ENCODE results near the gene MRPS24.

MRPS24 gene

DNA sequence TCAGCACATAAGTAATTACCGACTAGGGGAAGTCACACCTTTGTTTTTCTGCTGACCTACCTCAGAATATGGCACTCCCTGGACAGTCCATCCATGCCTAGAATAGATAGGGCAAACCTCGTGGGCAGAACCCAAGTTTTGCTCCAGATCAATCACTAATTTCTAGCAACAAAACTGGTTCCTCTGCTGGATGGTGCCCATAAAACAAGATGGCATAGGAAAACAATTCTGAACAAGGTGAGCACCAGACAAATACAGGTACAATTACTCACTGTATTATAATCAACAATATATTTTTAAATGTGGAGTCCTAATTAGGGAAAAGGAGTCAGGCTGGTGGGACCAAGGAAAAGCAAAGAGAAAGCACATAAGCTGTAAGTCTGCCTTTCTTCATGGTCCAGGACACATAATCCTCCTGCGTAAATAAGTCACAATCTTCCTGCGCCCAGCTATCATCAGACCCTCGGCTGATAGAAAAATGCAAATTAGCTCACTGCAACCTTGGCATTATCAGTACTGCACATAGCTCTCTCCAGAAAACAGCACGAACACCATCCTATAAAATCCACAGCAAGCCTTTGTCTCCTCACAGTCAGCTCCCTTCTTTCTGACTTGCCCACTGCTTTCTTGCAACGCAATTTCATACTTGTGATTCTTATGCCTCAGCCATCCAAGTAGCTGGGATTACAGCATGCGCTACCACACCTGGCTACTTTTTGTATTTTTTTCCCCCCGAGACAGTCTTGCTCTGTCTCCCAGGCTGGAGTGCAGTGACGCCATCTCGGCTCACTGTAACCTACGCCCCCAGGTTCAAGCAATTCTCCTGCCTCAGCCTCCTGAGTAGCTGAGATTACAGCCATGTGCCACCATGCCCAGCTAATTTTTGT lies 22.0 kb upstream of the MRPS24 start:
- no peak for DNase-seq

DNA sequence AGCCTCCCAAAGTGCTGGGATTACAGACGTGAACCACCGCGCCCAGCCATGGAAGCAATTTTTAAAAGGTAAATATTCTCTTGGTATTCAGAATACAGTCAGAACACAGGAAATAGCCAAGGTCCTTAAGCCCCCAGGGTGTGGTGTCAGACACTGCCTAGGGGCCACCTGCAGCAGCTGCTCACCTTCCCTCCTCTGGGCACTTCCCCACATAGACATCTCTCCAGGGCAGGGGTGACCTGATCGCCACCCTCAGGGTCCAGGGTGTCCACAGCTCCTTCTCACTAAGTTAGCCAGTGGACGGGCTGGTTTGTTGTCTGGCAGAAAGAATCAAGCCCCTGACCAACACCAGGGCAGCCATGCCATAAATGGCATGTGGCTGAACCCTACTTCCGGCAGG lies 21.2 kb upstream of the MRPS24 start:
- Histone ChIP-seq H3K4me2 (ENCODE audit: low read length) (no peak overlapping the region), H3K27me3 (ENCODE audit: insufficient read depth, low read length, poor library complexity) (no peaks in the 10 kb centered on the region), H2BK5ac (ENCODE audit: low read length) (no peak overlapping the region), H3K27ac (ENCODE audit: low read depth, low read length) (no peak overlapping the region), H3K9ac (ENCODE audit: low read length) (no peak overlapping the region), H3K79me2 (ENCODE audit: control insufficient read depth, insufficient read depth, low read length) (no peaks in the 10 kb centered on the region), H3K4me3 (ENCODE audit: low read length) (no peak overlapping the region), H3K56ac (ENCODE audit: low read length) (no peak overlapping the region), H3K36me3 (ENCODE audit: control insufficient read depth, insufficient read depth, low read length) (no peaks in the 10 kb centered on the region), H3K23ac (ENCODE audit: low read length) (no peak overlapping the region), H3K4me1 (ENCODE audit: control insufficient read depth, low read depth, low read length) (no peaks in the 10 kb centered on the region), H3K79me1 (ENCODE audit: low read length) (peaks cover 4% of the 10 kb centered on the region), H2BK120ac (ENCODE audit: low read depth, low read length) (no peak overlapping the region), H2BK15ac (replicated peaks; ENCODE audit: low read depth) (no peak overlapping the region), H3K18ac (ENCODE audit: low read length) (no peak overlapping the region), H2AK5ac (ENCODE audit: low read length) (no peak overlapping the region), H4K8ac (ENCODE audit: low read depth, low read length) (no peak overlapping the region), H4K5ac (ENCODE audit: low read length) (no peak overlapping the region), H3K4ac (ENCODE audit: low read depth, low read length) (no peak overlapping the region)
- no CpG with 5 or more reads among the region's 6 CpGs for WGBS (ENCODE audit: extremely low coverage, insufficient coverage, low lambda C conversion rate)
- no peak for DNase-seq

More for the DNA sequence above, 22.0 kb upstream of the MRPS24 start:
- H3K27me3 ChIP-seq (ENCODE audit: insufficient read depth, low read length, poor library complexity): no peaks in the 10 kb centered on the region
- H3K9ac ChIP-seq (ENCODE audit: low read length): no peak overlapping the region
- no peak overlapping the region for H2BK15ac ChIP-seq (replicated peaks; ENCODE audit: low read depth)
- H3K4me3 ChIP-seq (ENCODE audit: low read length): no peak overlapping the region
- no peak overlapping the region for H4K8ac ChIP-seq (ENCODE audit: low read depth, low read length)
- H3K36me3 ChIP-seq (ENCODE audit: control insufficient read depth, insufficient read depth, low read length): no peaks in the 10 kb centered on the region
- H2BK120ac ChIP-seq (ENCODE audit: low read depth, low read length): no peak overlapping the region
- H3K4me1 ChIP-seq (ENCODE audit: control insufficient read depth, low read depth, low read length): no peaks in the 10 kb centered on the region
- no peak overlapping the region for H3K56ac ChIP-seq (ENCODE audit: low read length)
- no peak overlapping the region for H4K5ac ChIP-seq (ENCODE audit: low read length)
- no peak overlapping the region for H2AK5ac ChIP-seq (ENCODE audit: low read length)
- no peaks in the 10 kb centered on the region for H3K79me2 ChIP-seq (ENCODE audit: control insufficient read depth, insufficient read depth, low read length)
- H3K27ac ChIP-seq (ENCODE audit: low read depth, low read length): no peak overlapping the region
- H3K79me1 ChIP-seq (ENCODE audit: low read length): peaks cover 4% of the 10 kb centered on the region
- no peak overlapping the region for H3K4me2 ChIP-seq (ENCODE audit: low read length)
- no peak overlapping the region for H3K23ac ChIP-seq (ENCODE audit: low read length)
- H3K18ac ChIP-seq (ENCODE audit: low read length): no peak overlapping the region
- no CpG with 5 or more reads among the region's 12 CpGs for WGBS (ENCODE audit: extremely low coverage, insufficient coverage, low lambda C conversion rate)
- no peak overlapping the region for H2BK5ac ChIP-seq (ENCODE audit: low read length)
- no peak overlapping the region for H3K4ac ChIP-seq (ENCODE audit: low read depth, low read length)

DNA sequence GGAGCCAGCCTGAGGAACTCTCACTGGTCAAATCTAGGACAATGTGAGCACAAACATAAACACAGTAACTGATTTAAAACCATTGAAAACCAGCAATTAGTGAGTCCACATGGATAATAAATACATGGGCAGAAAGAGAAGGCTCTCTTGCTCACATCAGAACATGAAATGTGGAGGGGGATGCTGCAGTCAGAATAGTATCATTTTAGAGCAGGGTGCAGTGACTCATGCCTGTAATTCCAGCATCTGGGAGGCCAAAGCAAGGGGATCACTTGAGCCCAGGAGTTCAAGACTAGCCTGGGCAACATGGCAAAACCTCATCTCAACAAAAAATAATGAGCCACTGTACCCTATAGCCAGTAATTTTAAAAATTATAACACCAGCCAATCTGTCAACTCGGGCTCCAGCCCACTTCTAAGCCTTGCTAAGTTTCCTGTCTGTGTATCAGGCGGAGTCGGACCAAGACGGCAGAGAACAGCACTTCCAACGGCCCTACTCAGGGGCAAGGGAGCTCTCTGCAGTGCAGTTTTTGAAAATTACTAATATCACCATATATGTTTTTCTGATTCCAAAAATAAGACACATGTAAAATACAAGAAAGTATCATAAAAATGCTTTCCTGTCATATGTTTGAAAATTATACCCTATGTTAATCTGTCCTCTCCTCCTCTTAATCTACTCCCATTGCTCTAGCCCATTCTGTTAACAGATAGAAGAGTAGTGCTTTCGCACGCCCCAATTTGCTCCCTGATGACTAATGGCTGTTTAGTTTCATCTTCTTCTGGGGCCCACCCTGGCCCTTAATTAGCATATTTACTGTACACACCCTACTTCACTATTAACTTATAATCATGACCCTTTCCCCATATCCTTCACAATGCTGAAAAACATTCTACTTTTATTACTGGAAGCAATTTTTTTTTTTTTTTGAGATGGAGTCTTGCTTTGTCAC lies 20.0 kb upstream of the MRPS24 start:
- Histone ChIP-seq H2AK5ac (ENCODE audit: low read length) (no peak overlapping the region), H4K5ac (ENCODE audit: low read length) (no peak overlapping the region), H3K4ac (ENCODE audit: low read depth, low read length) (no peak overlapping the region), H3K18ac (ENCODE audit: low read length) (no peak overlapping the region), H3K4me1 (ENCODE audit: control insufficient read depth, low read depth, low read length) (no peaks in the 10 kb centered on the region), H3K36me3 (ENCODE audit: control insufficient read depth, insufficient read depth, low read length) (no peaks in the 10 kb centered on the region), H2BK15ac (replicated peaks; ENCODE audit: low read depth) (no peak overlapping the region), H3K4me2 (ENCODE audit: low read length) (no peak overlapping the region), H3K23ac (ENCODE audit: low read length) (no peak overlapping the region), H3K79me1 (ENCODE audit: low read length) (peaks cover 2% of the 10 kb centered on the region), H4K8ac (ENCODE audit: low read depth, low read length) (no peak overlapping the region), H3K79me2 (ENCODE audit: control insufficient read depth, insufficient read depth, low read length) (no peaks in the 10 kb centered on the region), H2BK120ac (ENCODE audit: low read depth, low read length) (no peak overlapping the region), H3K9ac (ENCODE audit: low read length) (no peak overlapping the region), H2BK5ac (ENCODE audit: low read length) (no peak overlapping the region), H3K27me3 (ENCODE audit: insufficient read depth, low read length, poor library complexity) (no peaks in the 10 kb centered on the region), H3K27ac (ENCODE audit: low read depth, low read length) (no peak overlapping the region), H3K56ac (ENCODE audit: low read length) (no peak overlapping the region), H3K4me3 (ENCODE audit: low read length) (no peak overlapping the region)
- WGBS (ENCODE audit: extremely low coverage, insufficient coverage, low lambda C conversion rate): no CpG with 5 or more reads among the region's 7 CpGs
- DNase-seq: no peak

DNA sequence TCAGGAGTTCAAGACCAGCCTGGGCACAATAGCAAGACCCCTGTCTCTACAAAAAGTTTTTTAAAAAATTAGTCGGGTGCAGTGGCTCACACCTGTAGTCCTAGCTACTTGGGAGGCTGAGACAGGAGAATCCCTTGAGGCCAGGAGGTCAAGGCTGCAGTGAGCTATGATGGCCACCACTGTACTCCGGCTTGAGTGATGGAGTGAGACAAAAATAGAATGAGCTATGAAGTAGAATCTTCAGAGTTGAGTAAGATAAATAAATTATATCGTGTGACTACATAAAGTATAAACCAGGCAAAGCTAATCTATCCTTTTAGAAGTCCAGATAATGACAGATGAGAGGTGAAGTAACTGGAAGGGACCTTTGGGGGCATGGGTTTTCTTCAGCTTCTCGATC lies 15.3 kb upstream of the MRPS24 start:
- H4K8ac ChIP-seq (ENCODE audit: low read depth, low read length): no peak overlapping the region
- H3K4me2 ChIP-seq (ENCODE audit: low read length): no peak overlapping the region
- no peak overlapping the region for H4K5ac ChIP-seq (ENCODE audit: low read length)
- H2BK15ac ChIP-seq (replicated peaks; ENCODE audit: low read depth): no peak overlapping the region
- H3K23ac ChIP-seq (ENCODE audit: low read length): no peak overlapping the region
- H2AK5ac ChIP-seq (ENCODE audit: low read length): no peak overlapping the region
- H3K27ac ChIP-seq (ENCODE audit: low read depth, low read length): no peak overlapping the region
- H3K4ac ChIP-seq (ENCODE audit: low read depth, low read length): no peak overlapping the region
- DNase-seq: no peak
- H2BK120ac ChIP-seq (ENCODE audit: low read depth, low read length): no peak overlapping the region
- no peak overlapping the region for H3K4me3 ChIP-seq (ENCODE audit: low read length)
- no peak overlapping the region for H2BK5ac ChIP-seq (ENCODE audit: low read length)
- H3K79me2 ChIP-seq (ENCODE audit: control insufficient read depth, insufficient read depth, low read length): no peaks in the 10 kb centered on the region
- H3K18ac ChIP-seq (ENCODE audit: low read length): no peak overlapping the region
- WGBS (ENCODE audit: extremely low coverage, insufficient coverage, low lambda C conversion rate): no CpG with 5 or more reads among the region's 4 CpGs
- H3K36me3 ChIP-seq (ENCODE audit: control insufficient read depth, insufficient read depth, low read length): no peaks in the 10 kb centered on the region
- no peaks in the 10 kb centered on the region for H3K27me3 ChIP-seq (ENCODE audit: insufficient read depth, low read length, poor library complexity)
- no peaks in the 10 kb centered on the region for H3K4me1 ChIP-seq (ENCODE audit: control insufficient read depth, low read depth, low read length)
- H3K9ac ChIP-seq (ENCODE audit: low read length): no peak overlapping the region
- H3K79me1 ChIP-seq (ENCODE audit: low read length): peaks cover 2% of the 10 kb centered on the region
- no peak overlapping the region for H3K56ac ChIP-seq (ENCODE audit: low read length)

DNA sequence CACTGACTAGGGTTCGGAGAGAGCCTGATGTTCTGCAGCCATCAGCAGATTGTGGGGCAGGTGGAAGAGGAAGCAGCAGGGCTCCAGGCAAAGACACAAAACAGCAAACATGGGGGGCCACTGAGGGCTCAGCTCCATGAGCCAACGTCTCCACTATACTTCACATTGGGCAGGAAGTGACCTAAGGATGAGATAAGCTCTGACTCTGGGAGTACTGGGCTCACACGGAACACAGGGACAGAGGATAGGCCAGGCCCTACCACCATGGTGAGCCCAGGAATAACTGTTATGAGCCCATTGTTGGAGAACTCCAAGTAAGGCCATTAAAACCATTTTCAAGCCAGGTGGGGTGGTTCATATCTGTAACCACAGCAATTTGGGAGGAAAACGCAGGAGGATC lies 14.9 kb upstream of the MRPS24 start:
- no peak overlapping the region for H3K4me2 ChIP-seq (ENCODE audit: low read length)
- H3K79me1 ChIP-seq (ENCODE audit: low read length): peaks cover 2% of the 10 kb centered on the region
- no peak overlapping the region for H4K8ac ChIP-seq (ENCODE audit: low read depth, low read length)
- H3K56ac ChIP-seq (ENCODE audit: low read length): no peak overlapping the region
- H2BK120ac ChIP-seq (ENCODE audit: low read depth, low read length): no peak overlapping the region
- H3K27me3 ChIP-seq (ENCODE audit: insufficient read depth, low read length, poor library complexity): no peaks in the 10 kb centered on the region
- H3K23ac ChIP-seq (ENCODE audit: low read length): no peak overlapping the region
- no peak overlapping the region for H3K4me3 ChIP-seq (ENCODE audit: low read length)
- H3K27ac ChIP-seq (ENCODE audit: low read depth, low read length): no peak overlapping the region
- H2BK15ac ChIP-seq (replicated peaks; ENCODE audit: low read depth): no peak overlapping the region
- H3K36me3 ChIP-seq (ENCODE audit: control insufficient read depth, insufficient read depth, low read length): no peaks in the 10 kb centered on the region
- H3K4me1 ChIP-seq (ENCODE audit: control insufficient read depth, low read depth, low read length): no peaks in the 10 kb centered on the region
- H2BK5ac ChIP-seq (ENCODE audit: low read length): no peak overlapping the region
- H2AK5ac ChIP-seq (ENCODE audit: low read length): no peak overlapping the region
- WGBS (ENCODE audit: extremely low coverage, insufficient coverage, low lambda C conversion rate): no CpG with 5 or more reads among the region's 4 CpGs
- no peak overlapping the region for H3K4ac ChIP-seq (ENCODE audit: low read depth, low read length)
- H3K9ac ChIP-seq (ENCODE audit: low read length): no peak overlapping the region
- no peaks in the 10 kb centered on the region for H3K79me2 ChIP-seq (ENCODE audit: control insufficient read depth, insufficient read depth, low read length)
- H4K5ac ChIP-seq (ENCODE audit: low read length): no peak overlapping the region
- no peak for DNase-seq
- H3K18ac ChIP-seq (ENCODE audit: low read length): no peak overlapping the region

Data from mesendoderm (in vitro differentiated cells).